Upper lobe of left lung (tissue), 6 donors: Measurements from ENCODE around the gene DST. TPM values are rescaled to one million over a fixed set of nuclear protein-coding genes. Genes with fewer than 3 reads are reported as not detected.
A peak's percentile ranks its signal among the peaks of the same experiment; 100 is the strongest.

ENCODE experiments used
- ATAC-seq, 2 donors: fragments of 200-7000 bp; cut with Tn5 transposase; one replicate each; pipeline ENCODE4 v1.9.1; 2022; ENCODE audit warnings: mild to moderate bottlenecking in 2 of 2, moderate library complexity in 2 of 2; ENCODE audit not compliant: low FRiP score in 2 of 2
- DNase-seq, 2 donors: peaks; one replicate each; pipeline ENCODE4 v3.0.0-alpha.2; 2019 to 2020
- H3K27ac ChIP-seq, 4 donors: fragments of 200-600 bp; sonication (generic); one replicate each; pipeline ENCODE4 v1.5.1; 2016 to 2019
- H3K27me3 ChIP-seq, 4 donors: fragments of 200-600 bp; sonication (generic); one replicate each; pipeline ENCODE4 v1.5.1; 2017 to 2019
- H3K36me3 ChIP-seq, 4 donors: fragments of 200-600 bp; sonication (generic); one replicate each; pipeline ENCODE4 v1.5.1; 2016 to 2019
- H3K4me1 ChIP-seq, 4 donors: fragments of 200-600 bp; sonication (generic); one replicate each; pipeline ENCODE4 v1.5.1; 2018 to 2019
- H3K4me3 ChIP-seq, 4 donors: fragments of 200-600 bp; sonication (generic); one replicate each; pipeline ENCODE4 v1.5.1; 2017 to 2019; ENCODE audit warnings: mild to moderate bottlenecking in 2 of 4, moderate library complexity in 1 of 4
- H3K9me3 ChIP-seq, 4 donors: fragments of 200-600 bp; sonication (generic); one replicate each; pipeline ENCODE4 v1.5.1; 2018 to 2019
- EP300 ChIP-seq, 4 donors: sonication (generic); formaldehyde crosslinking; IDR thresholded peaks; one replicate each; pipeline ENCODE4 v1.5.1; 2017; ENCODE audit warnings: antibody characterized with exemption in 4 of 4, control low read depth in 2 of 4
- POLR2A ChIP-seq, 4 donors: fragments of 450-650 bp; IDR thresholded peaks; one replicate each; pipeline ENCODE4 v1.5.1; 2016 to 2017; ENCODE audit warnings: antibody characterized with exemption in 4 of 4, mild to moderate bottlenecking in 2 of 4
- POLR2AphosphoS5 ChIP-seq, 2 donors: sonication (generic); formaldehyde crosslinking; IDR thresholded peaks; one replicate each; pipeline ENCODE4 v1.5.1; 2017; ENCODE audit warnings: antibody characterized with exemption in 2 of 2
- WGBS, 2 donors: methylation state at CpG; one replicate each; pipeline ENCODE4 v1.1.5; 2017 to 2018; 5-methylcytosine and 5-hydroxymethylcytosine counted together
- total RNA-seq, 6 donors: library from RNA; depleted of rRNA in 4 of 6; stranded (reverse); fragments of >200 nt in 4 of 6; gene quantifications; one replicate each; pipeline versions ENCODE4 v1.1.0 to v1.2.1, GENCODE V29; 2016 to 2021
- TF ChIP-seq, protein P1 (sequence below), 6 experiments: fragments of 450-650 bp in 4 of 6; fragments of 200-600 bp in 2 of 6; sonication (generic) in 2 of 6; IDR thresholded peaks; one replicate each; pipeline ENCODE4 v1.5.1; 2016 to 2019; ENCODE audit warnings: antibody characterized with exemption in 6 of 6
- donor health status: DM: no; HTN: no; CAD: no; lungs with moderate emphysema.
- donor health status: DM: no; HTN: yes; CAD: no; lungs with severe emphysema.

Gene DST
- total RNA-seq, 6 donors from 2014 or later: 241 to 477 (median 341) TPM

DNA sequence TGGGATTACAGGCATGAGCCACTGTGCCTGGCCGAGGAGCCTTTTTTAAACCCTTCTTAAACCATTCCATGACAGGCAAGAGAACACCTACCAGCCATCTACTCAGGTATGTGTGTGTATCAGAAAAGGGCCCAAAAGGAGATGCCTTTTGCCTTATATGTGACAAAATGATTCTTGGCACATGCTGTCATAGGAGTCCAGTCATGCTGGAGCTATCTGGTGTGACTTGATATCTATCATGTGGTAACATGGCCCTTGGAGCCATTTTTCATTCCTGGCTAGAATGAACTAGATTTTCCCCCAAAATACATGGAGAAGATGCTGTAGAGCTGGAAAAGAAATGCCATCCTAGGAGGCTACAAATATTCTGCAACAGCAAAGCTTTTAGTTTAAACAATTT, 129.1 kb downstream of the DST start:
- Histone ChIP-seq H3K27ac (peak overlapping the region; percentile 14 to 57 (median 38)), H3K36me3 (peaks cover 0 to 53% (median 6%) of the 10 kb centered on the region in 4 donors)
- 86 to 100% methylated on average over 1 of the region's 1 CpG for WGBS, 2 donors

DNA sequence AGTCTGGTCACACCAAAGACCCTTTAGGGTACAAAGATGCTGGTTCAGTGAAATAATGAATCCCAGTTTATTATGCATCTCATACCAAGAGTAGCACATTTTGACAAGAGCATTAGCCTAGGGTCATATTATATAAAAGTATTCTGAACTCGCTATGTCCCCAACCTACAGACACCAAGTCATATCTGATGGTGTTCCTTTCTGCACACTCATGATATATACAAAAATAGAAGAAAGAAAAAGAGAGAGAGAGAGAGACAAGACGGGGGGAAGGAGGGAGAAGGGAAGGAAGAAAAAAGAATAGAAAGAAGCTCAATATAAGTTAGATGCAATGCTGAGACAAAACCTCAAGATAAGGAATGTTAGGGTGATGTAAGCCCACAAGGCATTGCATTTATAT, 131.1 kb downstream of the DST start:
- Histone ChIP-seq H3K4me3 (no peak overlapping the region), H3K4me1 (peaks cover 0 to 18% (median 7%) of the 10 kb centered on the region in 4 donors), H3K27ac (peak overlapping the region in 3 of 4 donors; percentile 6 to 22 (median 7)), H3K27me3 (no peaks in the 10 kb centered on the region), H3K9me3 (no peaks in the 10 kb centered on the region), H3K36me3 (peaks cover 0 to 61% (median 6%) of the 10 kb centered on the region in 4 donors)
- 72 to 82% methylated on average over 2 of the region's 2 CpGs for WGBS, 2 donors
- DNase-seq (no peak), ATAC-seq (no peak)
- TF ChIP-seq, protein P1, sequence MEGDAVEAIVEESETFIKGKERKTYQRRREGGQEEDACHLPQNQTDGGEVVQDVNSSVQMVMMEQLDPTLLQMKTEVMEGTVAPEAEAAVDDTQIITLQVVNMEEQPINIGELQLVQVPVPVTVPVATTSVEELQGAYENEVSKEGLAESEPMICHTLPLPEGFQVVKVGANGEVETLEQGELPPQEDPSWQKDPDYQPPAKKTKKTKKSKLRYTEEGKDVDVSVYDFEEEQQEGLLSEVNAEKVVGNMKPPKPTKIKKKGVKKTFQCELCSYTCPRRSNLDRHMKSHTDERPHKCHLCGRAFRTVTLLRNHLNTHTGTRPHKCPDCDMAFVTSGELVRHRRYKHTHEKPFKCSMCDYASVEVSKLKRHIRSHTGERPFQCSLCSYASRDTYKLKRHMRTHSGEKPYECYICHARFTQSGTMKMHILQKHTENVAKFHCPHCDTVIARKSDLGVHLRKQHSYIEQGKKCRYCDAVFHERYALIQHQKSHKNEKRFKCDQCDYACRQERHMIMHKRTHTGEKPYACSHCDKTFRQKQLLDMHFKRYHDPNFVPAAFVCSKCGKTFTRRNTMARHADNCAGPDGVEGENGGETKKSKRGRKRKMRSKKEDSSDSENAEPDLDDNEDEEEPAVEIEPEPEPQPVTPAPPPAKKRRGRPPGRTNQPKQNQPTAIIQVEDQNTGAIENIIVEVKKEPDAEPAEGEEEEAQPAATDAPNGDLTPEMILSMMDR (IDR thresholded peaks at IDR 0.05): no peak
- TF ChIP-seq POLR2A (IDR thresholded peaks at IDR 0.05) (no peak), POLR2AphosphoS5 (IDR thresholded peaks at IDR 0.05) (no peak), EP300 (IDR thresholded peaks at IDR 0.05) (no peak)

More for the DNA sequence above, 129.1 kb downstream of the DST start:
- H3K27me3 ChIP-seq: no peaks in the 10 kb centered on the region
- no peak for ATAC-seq
- H3K4me3 ChIP-seq: no peak overlapping the region
- TF ChIP-seq EP300 (IDR thresholded peaks at IDR 0.05) (peak in 1 of 4 donors; percentile 31), POLR2A (IDR thresholded peaks at IDR 0.05) (no peak), POLR2AphosphoS5 (IDR thresholded peaks at IDR 0.05) (no peak)
- TF ChIP-seq, protein P1 (IDR thresholded peaks at IDR 0.05): no peak
- no peaks in the 10 kb centered on the region for H3K9me3 ChIP-seq
- DNase-seq: no peak
- H3K4me1 ChIP-seq: peaks cover 0 to 19% (median 7%) of the 10 kb centered on the region in 4 donors

DNA sequence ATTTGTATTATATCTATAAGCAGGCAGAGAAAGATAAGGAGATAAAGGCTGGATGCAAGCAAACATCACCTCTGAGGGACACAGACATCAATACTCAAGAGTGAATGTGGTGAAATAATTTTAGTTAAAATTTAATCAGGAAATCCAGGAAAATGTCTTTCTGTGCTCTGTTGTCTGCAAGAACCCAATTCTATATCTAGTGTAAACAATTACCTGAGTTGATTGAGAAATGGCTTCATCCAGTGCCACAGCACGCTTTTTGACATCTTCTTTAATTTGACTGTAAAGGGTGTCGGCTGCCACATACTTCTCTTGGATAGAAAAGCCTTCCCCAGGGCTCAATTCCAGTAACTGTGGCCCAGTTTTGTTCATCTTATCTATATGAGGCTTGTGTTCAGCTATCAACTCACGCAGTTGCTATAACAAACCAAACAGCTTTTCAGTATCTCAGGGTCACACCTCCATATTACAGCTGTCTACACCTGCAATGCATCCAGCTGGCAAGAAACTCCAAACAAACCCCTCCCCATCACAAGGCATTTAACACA, 131.6 kb downstream of the DST start:
- 66 to 78% methylated on average over 3 of the region's 3 CpGs for WGBS, 2 donors
- ATAC-seq (peak in 1 of 2 donors; percentile 38), DNase-seq (no peak)

DNA sequence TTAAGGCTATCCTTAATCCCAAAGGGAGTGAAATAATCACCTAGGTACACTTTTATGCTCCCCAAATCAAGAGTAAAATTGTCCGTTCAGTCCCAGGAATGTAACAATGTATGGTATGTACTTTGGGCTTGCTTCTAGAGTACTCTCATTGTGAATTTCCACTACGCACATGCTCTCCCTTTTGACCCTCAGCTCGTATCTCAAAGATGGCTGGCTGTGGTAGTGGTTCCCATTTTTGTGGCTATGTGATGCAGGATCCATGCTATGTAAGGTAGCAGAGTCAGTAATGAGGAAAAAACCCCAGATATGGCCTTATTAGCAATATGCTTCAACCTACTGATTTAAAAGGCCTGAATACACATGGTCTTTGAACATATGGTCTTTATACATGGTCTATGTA, 133.7 kb downstream of the DST start:
- Histone ChIP-seq H3K27ac (peak overlapping the region; percentile 20 to 65 (median 62)), H3K9me3 (no peaks in the 10 kb centered on the region), H3K4me1 (peaks cover 0 to 11% (median 5%) of the 10 kb centered on the region in 4 donors), H3K36me3 (peaks cover 0 to 55% (median 8%) of the 10 kb centered on the region in 4 donors), H3K27me3 (no peaks in the 10 kb centered on the region), H3K4me3 (no peak overlapping the region)
- ATAC-seq (no peak), DNase-seq (no peak)
- 84 to 89% methylated on average over 3 of the region's 3 CpGs for WGBS, 2 donors
- TF ChIP-seq, protein P1 (IDR thresholded peaks at IDR 0.05): no peak
- TF ChIP-seq EP300 (IDR thresholded peaks at IDR 0.05) (no peak), POLR2A (IDR thresholded peaks at IDR 0.05) (no peak), POLR2AphosphoS5 (IDR thresholded peaks at IDR 0.05) (no peak)

More for the DNA sequence above, 131.6 kb downstream of the DST start:
- Histone ChIP-seq H3K27ac (peak overlapping the region in 3 of 4 donors; percentile 7 to 27 (median 22)), H3K9me3 (no peaks in the 10 kb centered on the region), H3K36me3 (peaks cover 0 to 63% (median 6%) of the 10 kb centered on the region in 4 donors), H3K4me3 (no peak overlapping the region), H3K27me3 (no peaks in the 10 kb centered on the region), H3K4me1 (peaks cover 0 to 20% (median 7%) of the 10 kb centered on the region in 4 donors)
- TF ChIP-seq EP300 (IDR thresholded peaks at IDR 0.05): no peak
- peak in 1 of 2 donors; percentile 12 for TF ChIP-seq POLR2AphosphoS5 (IDR thresholded peaks at IDR 0.05)

DNA sequence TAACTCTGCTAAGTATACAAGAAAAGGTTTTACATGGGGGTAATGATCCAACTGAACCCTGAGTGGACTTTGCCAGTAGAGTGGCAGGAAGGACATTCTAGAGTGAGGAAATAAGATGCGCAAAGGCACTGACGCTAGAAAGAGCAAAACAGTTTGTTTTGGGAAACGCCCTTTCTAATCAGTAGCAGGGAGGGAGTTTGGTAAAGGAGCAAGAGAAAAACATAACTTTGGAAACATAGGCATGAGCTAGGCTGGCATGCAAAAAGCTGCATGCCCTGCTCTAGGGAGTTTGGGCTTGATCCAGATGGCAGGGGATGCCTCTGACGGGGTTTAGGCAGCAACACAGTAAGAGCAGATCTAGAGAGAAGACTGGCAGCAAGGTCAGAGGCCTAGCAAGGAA, 135.2 kb downstream of the DST start:
- 61 to 79% methylated on average over 4 of the region's 4 CpGs for WGBS, 2 donors
- no peaks in the 10 kb centered on the region for H3K9me3 ChIP-seq
- TF ChIP-seq EP300 (IDR thresholded peaks at IDR 0.05) (no peak), POLR2A (IDR thresholded peaks at IDR 0.05) (no peak), POLR2AphosphoS5 (IDR thresholded peaks at IDR 0.05) (no peak)
- TF ChIP-seq, protein P1 (IDR thresholded peaks at IDR 0.05): no peak
- peak in 1 of 2 donors; percentile 22 for ATAC-seq
- H3K4me3 ChIP-seq: no peak overlapping the region
- no peak for DNase-seq
- peak overlapping the region; percentile 3 to 65 (median 62) for H3K27ac ChIP-seq
- peaks cover 0 to 6% (median 3%) of the 10 kb centered on the region in 4 donors for H3K4me1 ChIP-seq
- H3K27me3 ChIP-seq: no peaks in the 10 kb centered on the region
- peaks cover 0 to 46% (median 9%) of the 10 kb centered on the region in 4 donors for H3K36me3 ChIP-seq
